ENCODE data around the gene HTR4.
"Not testable (repeated sequence)": the region's sequence is repeated elsewhere in the genome, so short reads cannot be mapped to it uniquely, and the experiment has no call there.

The HTR4 gene, protein sequence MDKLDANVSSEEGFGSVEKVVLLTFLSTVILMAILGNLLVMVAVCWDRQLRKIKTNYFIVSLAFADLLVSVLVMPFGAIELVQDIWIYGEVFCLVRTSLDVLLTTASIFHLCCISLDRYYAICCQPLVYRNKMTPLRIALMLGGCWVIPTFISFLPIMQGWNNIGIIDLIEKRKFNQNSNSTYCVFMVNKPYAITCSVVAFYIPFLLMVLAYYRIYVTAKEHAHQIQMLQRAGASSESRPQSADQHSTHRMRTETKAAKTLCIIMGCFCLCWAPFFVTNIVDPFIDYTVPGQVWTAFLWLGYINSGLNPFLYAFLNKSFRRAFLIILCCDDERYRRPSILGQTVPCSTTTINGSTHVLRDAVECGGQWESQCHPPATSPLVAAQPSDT

DNA sequence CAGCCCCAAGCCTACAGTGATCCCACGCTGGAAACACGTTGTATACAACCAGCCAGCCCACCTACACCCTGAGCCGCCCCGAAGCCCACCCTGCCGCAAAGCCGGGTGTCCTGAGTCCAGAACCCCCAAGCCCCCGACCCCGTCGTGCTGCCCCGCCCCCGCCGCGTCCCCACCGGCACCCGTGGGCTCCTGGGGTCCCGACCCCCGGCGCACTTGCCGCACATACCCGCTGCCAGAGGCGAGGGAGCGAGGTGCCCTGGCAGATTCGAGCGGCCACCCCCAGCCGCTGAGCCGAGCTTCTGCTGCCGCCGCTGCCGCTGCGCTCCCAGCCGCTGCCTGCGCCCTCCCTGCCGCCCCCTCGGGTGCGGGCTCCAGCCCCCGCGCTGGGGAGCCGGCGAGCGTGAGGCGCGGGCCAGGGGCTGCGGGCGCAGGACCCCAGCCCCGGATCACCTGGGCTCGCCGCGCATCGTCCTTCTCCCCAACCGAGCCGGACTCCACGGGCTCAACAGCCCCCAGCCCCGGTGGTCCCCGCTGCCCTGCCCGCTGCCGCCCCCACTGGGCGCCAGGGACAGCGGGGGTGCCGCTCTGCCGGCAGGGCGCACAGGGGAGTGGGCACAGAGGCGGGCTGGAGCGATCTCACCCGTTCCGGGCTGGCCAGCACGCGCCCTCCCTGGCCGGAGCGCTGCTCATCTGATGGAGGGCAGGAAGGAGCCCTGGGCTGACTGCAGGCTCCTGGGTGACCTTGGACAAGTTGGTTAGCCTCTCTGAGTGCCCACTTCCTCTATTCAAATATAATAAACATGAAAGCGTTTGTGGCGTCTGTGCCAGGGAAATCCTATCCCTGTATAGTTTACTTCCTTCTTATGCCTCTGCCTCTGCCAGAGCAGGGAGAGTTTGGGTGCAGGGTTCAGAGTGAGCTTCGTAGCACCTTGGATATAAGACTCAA, at the start of gene HTR4:
Gene HTR4 (minus strand): TSS at position 692 of the 946 bp plus-strand sequence. CDS start 17,513 bp downstream, outside the sequence.
- no peak for DNase-seq (ENCODE audit: low read depth)

DNA sequence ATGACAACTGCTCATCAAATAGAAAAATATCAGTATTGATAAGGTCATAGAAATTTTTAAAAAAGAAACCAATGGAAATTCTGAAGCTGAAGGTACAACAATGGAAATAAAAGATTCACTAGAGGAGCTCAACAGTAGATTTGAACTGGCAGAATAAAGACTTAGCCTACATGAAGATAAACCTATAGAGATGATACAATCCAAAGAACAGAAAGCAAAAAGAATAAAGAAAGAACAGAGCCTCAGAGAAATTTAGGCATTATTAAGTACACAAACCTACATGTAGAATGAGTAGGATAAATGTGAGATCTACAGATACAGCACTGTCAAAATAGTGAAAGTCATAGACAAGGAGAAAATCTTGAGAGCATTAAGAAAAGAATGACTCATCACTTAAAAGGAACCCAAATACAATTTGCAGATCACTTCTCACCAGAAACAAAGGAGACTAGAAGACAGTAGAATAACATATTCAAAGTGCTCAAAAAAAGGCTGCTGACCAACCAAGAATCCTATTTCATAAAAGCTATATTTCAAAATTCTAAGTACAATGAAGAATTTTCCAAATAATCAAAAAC, 47.8 kb upstream of the HTR4 start:
- DNase-seq (ENCODE audit: low read depth) = no peak

DNA sequence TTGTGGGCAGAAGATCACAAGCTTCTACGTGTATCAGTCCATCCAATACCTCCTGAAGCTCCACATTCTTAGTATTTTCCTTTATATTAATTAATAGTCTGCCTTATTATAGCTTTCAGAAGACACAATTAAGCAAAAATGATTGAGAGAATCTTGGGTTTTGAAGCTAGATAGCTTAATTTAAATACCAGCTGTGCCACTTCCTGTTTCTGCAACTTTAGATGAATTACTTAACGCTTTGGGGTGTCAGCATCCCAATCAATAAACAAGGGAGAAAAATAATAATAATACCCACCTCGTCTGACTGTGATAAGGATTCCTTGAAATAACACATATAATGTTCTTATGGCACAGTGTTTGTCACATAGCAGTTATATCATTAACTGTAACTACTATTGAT, 44.7 kb upstream of the HTR4 start:
- no peak for DNase-seq (ENCODE audit: low read depth)

DNA sequence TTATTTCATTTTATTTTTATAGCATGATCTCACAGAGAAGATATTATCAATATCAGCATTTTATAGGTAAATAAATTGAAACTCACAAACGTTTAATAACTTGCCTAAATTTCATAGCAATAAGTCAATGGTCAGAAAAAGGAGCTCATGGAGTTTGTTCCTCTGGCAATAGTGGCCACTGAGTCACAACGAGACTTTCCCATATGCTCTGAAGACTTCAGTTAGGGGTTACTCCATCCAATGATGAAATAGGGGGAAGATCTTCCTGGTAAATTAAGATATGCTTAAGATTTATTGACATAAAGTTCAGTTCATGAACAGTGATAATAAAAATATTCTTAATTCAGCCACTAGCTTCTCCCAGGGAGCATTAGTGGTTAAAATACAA, 43.5 kb upstream of the HTR4 start:
- DNase-seq (ENCODE audit: low read depth) = no peak

DNA sequence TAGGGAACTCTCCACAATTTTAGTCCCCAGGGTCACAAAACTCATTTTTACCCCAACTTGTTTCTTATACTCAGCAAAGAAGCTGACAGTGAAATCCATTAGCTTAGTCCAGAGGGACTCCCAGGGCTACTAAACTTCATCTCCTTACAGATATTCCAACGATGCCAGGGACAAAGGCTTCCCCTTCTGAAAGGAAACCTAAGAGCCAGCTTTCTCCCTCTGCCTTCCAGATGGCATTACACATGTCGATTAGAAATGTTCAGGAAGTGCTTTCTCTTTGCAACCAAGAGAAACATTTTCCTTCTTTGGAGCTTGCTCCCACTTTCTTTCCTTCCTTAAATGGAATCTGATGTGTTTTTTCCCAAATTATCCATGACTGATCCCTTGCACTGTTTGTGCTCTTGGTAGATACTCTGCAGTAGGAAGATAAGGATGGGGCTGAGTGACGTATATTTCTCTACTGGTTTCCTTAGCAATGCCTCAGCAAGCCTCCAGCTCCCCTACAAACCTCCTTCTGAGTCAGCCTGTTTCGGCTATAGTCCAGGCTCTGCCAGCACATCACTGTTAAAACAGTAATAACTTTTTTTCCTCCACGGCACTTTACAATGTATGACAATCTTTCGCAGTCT, 43.0 kb upstream of the HTR4 start:
- no peak for DNase-seq (ENCODE audit: low read depth)

DNA sequence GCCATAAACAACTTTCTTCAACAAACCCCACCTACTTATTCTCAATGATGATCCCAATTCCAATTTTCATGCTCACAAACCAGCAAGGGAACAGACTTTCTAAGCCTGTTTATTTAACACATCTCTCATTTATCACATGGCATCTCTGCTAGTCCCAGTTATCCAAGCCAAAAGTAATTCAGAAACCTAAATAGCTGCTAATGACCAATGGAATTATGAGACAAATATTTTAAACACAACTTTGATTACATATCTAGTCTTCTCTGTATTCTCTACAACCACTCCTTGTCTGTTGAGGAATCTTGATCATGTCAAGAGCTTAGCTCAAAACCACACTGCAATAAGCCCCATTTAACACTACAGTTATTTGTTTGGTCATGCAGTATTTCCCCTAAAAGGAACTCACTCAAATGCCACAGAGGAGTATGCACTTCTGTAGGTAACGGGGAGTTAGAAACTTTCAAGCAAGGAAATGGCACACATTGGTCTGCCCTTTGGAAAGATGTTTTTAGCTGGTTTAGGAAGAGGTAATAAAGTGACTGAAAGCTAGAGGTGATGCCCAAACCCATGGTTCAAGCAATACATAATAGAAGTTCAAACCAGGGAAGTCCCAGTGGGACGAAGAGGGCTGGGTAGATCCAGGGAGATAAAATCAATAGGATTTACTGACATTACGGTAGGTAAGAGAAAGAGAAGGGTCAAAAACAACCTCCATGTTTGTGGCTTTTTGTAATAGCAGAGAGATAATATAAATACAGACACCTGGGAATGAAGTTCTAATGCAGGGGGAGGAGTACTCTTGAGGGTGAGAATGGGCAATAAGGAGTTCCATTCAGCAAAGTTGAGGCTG, 42.1 kb upstream of the HTR4 start:
- no peak for DNase-seq (ENCODE audit: low read depth)

DNA sequence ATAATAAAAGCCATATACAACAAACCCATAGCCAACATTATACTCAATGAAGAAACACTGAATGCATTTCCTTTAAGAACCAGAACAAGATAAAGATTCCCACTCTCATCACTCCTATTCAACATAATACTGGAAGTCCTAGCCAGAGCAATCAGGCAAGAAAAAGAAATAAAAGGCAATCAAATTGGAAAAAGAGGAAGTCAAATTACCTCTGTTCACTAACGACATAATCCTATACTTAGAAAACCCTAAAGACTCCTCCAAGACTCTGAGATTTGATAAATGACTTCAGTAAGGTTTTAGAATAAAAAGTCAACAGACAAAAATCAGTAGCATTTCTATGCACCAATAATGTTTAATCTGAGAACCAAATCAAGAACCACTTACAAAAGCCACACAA, 36.6 kb upstream of the HTR4 start:
- no peak for DNase-seq (ENCODE audit: low read depth)

DNA sequence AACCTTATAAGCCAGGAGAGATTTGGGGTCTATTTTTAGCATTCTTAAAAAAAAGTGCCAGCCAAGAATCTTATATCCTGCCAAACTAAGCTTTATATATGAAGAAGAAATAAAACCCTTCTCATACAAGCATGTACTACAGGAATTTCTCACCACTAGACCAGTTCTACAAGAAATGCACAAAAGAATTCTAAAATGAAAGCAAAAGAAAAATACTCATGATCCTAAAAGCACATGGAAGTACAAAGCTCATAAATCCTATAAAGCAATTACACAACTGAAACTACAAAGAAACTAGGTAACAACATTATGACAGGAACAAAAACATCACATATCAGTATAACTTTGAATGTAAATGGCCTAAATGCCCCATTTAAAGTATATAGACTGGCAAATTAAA, 34.5 kb upstream of the HTR4 start:
- no peak for DNase-seq (ENCODE audit: low read depth)

DNA sequence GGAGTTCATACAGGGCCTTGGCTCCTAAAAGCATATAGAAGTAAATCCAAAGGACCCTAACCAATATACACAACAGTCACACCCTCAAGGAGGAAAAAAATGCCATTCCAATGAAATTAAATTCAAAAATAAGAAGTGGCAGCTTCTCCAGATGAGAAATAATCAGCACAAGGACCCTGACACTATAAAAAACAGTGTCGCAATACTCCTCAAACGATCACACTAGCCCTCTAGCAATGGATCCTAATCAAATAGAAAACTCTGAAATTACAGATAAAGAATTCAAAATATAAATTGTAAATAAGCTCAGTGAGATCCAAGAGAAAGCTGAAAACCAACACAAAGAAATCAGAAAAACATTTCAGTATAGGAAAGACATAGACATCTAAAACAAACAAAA, 33.5 kb upstream of the HTR4 start:
- no peak for DNase-seq (ENCODE audit: low read depth)

DNA sequence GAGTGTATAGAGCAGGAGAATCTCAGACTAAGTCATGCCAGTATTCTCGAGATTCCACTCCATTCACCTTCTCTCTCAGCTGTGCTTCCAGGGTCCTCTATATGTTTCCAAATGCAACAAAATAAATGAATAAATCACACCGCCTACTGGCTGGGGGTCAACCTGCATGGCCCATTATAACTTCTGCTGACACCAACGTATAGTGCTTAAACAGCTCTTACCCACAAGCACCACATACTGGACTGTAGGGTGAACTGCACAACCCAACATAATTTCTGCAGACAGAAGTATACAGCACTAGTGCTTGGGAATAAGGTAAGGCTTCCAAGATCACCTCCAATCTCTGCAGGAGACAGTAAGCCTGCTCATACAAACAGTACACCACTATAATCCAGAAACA, 33.1 kb upstream of the HTR4 start:
- DNase-seq (ENCODE audit: low read depth) = peak; percentile 0

DNA sequence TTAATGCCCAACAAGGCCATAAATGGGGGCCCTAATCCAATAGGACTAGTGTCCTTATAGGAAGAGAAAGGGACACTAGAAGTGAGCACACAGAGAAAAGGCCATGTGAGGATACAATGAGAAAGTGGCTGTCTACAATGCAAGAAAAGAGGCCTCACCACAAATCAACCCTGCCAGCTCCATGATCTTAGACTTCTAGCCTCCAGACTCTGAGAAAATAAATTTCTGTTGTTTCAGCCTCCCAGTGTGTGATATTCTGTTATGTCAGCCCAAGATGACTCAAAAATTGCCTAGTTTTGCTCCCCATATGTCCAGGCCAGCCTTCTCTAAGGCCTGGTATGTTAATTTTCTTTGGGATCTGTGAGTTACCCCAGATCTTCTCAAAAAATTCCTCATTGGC, 32.3 kb upstream of the HTR4 start:
- DNase-seq (ENCODE audit: low read depth) = no peak

DNA sequence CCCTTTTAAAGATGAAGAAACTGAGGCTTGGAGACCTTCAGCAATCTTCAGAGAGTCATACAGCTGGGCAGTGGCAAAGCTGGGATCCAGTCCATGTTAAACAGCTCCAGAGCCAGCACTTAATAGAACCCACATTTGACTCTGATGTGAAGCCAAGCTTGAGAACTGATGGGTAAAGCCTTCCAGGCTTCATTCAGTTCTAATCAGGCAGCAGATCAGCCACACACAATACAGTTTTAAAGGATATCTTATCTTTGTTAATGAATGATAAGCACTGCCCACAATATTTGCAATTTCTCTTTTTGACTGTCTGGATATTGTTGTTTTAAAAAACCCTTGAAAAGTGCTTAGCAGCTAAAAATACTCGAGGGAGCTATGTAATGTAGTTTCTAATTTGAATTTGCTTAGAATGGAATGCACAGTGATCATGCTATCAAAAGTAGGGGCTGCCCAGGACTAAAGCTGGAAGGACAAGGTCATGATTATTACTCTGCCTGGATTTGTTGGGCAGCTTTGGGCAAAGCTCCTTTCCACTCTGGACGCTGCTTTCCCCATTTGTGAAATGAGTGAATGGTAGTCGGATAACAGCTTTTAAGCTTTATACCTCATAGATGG, 31.3 kb upstream of the HTR4 start:
- no peak for DNase-seq (ENCODE audit: low read depth)

DNA sequence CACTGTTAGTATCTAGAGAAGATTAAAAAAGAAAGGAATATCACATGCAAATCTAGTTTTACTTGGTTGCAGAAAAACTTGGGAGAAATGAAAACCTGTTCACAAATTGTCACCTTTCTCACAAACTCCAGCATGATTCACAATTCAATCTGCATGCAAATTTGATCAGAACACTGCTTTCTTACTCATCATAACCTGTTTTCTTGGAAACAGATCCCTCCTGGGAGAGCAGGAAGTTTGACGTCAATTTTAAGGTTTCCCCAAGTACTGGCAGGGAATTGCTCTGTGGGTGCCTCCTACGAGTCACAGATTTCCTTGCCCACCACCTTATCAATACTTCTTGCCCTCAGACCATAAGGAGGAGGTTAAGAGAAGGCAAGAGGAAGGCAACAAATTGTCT, 30.2 kb upstream of the HTR4 start:
- no peak for DNase-seq (ENCODE audit: low read depth)

DNA sequence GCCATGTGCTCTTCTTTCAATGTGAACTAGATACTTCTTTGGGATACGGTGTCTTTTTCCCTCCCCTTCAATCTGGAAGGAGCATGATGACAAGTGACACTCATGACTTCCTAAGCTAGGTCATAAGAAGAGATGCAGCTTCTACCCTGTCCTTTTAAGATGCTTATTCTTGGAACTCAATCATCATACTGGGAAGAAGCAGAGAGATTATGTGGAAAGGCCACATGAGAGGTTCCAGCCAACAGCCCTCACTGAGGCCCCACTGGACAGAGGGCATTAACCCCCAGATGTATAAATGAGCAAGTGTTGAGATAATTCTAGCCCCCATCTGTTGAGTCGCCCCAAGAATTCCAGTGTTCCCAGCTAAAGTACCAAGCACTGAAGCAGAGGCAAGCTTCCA, 29.3 kb upstream of the HTR4 start:
- DNase-seq (ENCODE audit: low read depth) = no peak

DNA sequence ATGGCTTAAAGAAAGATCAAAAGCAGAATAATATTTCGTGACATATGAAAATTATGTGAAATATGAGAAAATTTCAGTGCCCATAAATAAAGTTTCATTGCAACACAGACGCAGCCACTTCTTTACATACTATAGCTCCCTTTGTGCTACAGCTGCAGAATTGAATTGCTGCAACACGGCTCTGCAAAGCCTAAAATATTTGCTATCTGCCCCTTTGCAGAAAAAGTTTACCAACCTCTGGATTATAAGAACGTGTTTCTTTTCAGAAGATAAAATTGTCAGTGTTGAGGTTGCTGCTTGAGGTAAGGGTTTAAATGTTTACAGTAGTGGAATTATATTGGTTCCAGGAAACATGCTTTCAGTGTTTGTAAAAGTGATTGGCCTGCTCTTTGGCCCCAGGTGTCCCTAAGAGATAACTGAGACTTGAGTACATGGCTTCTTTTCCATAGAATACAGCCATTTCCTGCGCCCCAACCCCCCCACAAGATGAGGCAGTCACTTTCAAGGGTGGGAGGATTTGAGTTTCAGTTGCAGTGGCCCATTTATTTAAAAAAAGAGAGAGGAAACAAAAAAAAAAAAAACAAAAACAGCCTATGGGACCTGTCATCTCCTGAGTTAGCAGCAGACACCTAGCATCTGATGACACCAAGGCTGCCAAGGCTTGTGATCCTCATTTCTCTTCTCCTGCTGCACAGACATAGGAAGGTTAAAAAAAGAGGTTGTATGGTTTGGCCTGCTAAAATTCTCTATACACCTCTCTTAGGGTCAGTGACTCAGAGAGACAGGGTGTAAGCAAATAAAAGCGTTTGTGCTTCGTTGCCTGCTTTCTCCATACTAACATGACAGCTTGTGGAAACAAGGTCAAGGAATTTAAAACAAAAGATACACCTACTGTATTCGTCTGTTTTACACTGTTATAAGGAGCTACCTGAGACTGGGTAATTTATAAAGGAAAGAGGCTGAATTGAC, 28.0 kb upstream of the HTR4 start:
- DNase-seq (ENCODE audit: low read depth) = no peak

DNA sequence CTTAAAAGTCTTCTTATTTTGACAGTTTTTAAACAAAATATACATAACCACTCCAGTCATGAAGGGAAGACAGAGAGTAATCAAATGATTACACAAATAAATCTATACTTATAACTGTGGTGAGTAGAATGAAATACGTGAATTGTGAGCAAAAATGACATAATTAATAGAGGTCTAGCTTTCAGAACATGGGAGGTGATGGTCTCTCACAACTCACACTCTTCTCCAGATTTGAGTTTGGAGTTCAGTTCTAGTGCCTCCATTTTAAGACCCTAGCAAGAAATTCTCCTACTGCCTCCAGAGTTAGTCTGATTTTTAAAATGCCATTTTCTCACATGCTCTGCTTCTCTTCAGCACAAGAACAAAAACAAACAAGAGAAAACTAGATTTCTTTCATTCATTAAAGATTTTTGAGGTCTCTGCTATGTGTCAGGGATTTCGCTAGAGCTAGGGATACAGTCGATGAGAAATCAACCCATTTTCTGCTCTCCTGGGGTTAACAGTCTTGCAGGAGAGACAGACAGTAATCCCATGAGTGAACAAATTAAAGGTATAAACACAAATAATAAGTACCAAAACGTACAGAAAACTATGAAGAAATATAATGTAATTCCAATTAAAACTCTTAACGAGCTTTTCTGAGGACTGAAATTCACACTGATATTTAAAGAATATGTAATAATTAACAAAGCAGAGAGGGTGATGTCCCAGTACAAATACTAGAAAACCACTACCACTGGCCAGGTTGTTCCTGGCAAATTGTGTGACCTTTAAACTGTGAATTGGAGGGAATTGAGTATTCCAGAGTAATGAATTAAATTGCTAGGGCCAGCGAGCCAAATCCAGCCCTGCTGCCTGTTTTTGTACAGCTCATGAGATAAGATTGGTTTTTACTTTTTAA, 27.1 kb upstream of the HTR4 start:
- DNase-seq (ENCODE audit: low read depth) = no peak

DNA sequence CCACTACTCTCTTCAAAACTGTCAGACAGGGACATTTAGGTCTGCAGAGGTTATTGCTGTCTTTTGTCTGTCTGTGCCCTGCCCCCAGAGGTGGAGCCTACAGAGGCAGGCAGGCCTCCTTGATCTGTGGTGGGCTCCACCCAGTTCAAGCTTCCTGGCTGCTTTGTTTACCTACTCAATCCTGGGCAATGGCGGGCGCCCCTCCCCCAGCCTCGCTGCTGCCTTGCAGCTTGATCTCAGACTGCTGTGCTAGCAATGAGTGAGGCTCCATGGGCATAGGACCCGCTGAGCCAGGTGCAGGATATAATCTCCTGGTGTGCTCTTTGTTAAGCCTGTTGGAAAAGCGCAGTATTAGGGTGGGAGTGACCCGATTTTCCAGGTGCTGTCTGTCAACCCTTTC, 19.4 kb upstream of the HTR4 start:
- DNase-seq (ENCODE audit: low read depth) = not testable (repeated sequence)

DNA sequence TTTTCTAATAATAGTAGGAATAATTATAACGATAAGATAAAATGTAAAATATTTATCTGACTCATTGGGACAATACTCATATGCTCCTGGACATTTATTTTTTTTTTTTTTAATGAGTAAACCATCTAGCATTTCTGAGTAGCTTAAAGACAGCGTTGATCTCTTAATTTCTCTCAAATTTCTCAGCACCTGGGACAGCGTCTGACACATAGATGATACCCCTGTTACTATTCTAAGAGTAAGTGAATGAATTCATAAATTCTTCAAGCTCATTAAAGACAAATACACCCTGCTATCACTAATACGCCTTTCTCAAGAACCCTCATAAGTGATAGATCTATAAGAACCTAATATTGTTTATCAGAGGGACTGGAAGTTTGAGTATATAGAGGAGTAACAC, 12.0 kb upstream of the HTR4 start:
- no peak for DNase-seq (ENCODE audit: low read depth)

DNA sequence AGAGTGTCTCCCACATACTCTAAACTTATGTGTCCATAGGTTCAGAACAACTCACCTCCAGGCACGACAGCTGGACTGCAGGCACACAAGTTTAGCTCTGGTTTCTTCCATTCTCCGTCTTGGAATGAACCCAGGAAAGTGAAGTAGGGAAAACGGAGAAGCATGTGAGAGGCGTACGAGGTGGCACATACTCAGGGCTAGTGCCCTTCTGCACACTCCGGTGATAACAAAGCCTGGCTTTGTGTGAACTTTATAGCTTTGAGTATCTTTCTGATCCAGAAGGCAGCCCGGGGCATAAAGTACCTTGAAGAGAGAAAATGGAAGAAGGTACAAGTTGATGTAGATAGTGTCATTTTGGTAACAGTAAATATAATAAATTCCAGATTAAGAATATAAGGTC, 11.1 kb upstream of the HTR4 start:
- DNase-seq (ENCODE audit: low read depth) = no peak

Data from HS-27A (cell line).